Measurements from ENCODE around the gene ZNF37A. TPM values are rescaled to one million over a fixed set of nuclear protein-coding genes. Genes with fewer than 3 reads are reported as not detected.

ZNF37A gene
- total RNA-seq, 3 donors from 2014 or later (not counting 1 experiment from before 2014, with no cell fraction given): 11.3 to 22.2 (median 19.5) TPM

DNA sequence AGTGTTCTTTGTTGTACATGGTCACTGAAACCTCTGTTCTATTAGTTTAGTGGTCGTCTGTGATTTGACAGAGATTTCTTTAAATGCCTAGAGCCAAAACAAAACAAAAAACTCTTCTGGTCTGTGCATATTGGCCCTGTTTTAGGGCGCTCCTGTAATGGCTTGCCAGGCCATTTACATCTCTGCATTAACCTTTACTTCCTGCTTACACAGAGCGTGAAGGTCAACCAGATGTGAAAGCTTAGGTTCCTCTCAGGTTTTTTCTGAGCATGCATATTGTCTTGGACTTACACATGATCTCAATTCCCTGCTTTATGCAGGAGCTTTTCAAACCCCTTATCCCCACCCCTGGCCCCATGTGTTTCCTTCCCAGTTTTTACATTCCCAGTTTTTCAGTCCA, 9.6 kb downstream of the ZNF37A start:
- TF ChIP-seq, protein P1, sequence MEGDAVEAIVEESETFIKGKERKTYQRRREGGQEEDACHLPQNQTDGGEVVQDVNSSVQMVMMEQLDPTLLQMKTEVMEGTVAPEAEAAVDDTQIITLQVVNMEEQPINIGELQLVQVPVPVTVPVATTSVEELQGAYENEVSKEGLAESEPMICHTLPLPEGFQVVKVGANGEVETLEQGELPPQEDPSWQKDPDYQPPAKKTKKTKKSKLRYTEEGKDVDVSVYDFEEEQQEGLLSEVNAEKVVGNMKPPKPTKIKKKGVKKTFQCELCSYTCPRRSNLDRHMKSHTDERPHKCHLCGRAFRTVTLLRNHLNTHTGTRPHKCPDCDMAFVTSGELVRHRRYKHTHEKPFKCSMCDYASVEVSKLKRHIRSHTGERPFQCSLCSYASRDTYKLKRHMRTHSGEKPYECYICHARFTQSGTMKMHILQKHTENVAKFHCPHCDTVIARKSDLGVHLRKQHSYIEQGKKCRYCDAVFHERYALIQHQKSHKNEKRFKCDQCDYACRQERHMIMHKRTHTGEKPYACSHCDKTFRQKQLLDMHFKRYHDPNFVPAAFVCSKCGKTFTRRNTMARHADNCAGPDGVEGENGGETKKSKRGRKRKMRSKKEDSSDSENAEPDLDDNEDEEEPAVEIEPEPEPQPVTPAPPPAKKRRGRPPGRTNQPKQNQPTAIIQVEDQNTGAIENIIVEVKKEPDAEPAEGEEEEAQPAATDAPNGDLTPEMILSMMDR (IDR thresholded peaks at IDR 0.05): no peak
- no peak for DNase-seq
- H3K4me3 ChIP-seq (ENCODE audit: low read length): no peak overlapping the region
- Mint-ChIP-seq H3K4me3 (no peak overlapping the region), H3K27ac (no peak overlapping the region), H3K9me3 (peaks cover 13 to 26% of the 10 kb centered on the region in 2 donors), H3K4me1 (peaks cover 0 to 12% of the 10 kb centered on the region in 2 donors), H3K36me3 (peaks cover 84% of the 10 kb centered on the region), H3K27me3 (ENCODE audit: low read depth in 2 of 2) (no peaks in the 10 kb centered on the region)
- H3K4me1 ChIP-seq (ENCODE audit: control insufficient read depth, insufficient read depth, low read length): no peaks in the 10 kb centered on the region
- intact Hi-C loops (cut with micrococcal nuclease): no loop called here
- ATAC-seq: no peak
- no peak overlapping the region for H3K27ac ChIP-seq (ENCODE audit: low read length)
- H3K27me3 ChIP-seq (ENCODE audit: control insufficient read depth, insufficient read depth, low read length): no peaks in the 10 kb centered on the region
- WGBS (ENCODE audit: insufficient coverage): 93% methylated on average over 3 of the region's 3 CpGs
- peaks cover 16% of the 10 kb centered on the region for H3K9me3 ChIP-seq (ENCODE audit: control insufficient read depth, insufficient read depth, low read length)
- H3K36me3 ChIP-seq (ENCODE audit: control insufficient read depth, insufficient read depth, low read length): peaks cover 34% of the 10 kb centered on the region

- H3K36me3 Mint-ChIP-seq: peaks cover 65% of the 10 kb centered on the region
- no peak overlapping the region for H3K4me3 Mint-ChIP-seq
- ATAC-seq (no peak), DNase-seq (no peak)
- no peaks in the 10 kb centered on the region for H3K4me1 Mint-ChIP-seq
- Histone ChIP-seq H3K4me1 (ENCODE audit: control insufficient read depth, insufficient read depth, low read length) (no peaks in the 10 kb centered on the region), H3K27ac (ENCODE audit: low read length) (no peak overlapping the region), H3K9me3 (ENCODE audit: control insufficient read depth, insufficient read depth, low read length) (peaks cover 31% of the 10 kb centered on the region), H3K4me3 (ENCODE audit: low read length) (no peak overlapping the region), H3K36me3 (ENCODE audit: control insufficient read depth, insufficient read depth, low read length) (peaks cover 27% of the 10 kb centered on the region), H3K27me3 (ENCODE audit: control insufficient read depth, insufficient read depth, low read length) (no peaks in the 10 kb centered on the region)
- H3K27me3 Mint-ChIP-seq (ENCODE audit: low read depth in 2 of 2): no peaks in the 10 kb centered on the region
- WGBS (ENCODE audit: insufficient coverage): 100% methylated on average over 2 of the region's 2 CpGs
- H3K27ac Mint-ChIP-seq: no peak overlapping the region
- TF ChIP-seq, protein P1 (IDR thresholded peaks at IDR 0.05): no peak
- H3K9me3 Mint-ChIP-seq: peaks cover 15 to 41% of the 10 kb centered on the region in 2 donors
- intact Hi-C loops (cut with micrococcal nuclease): no loop called here
Measured at GRCh38 chr10:38112159-38112558, 18.0 kb downstream of the ZNF37A start.

DNA sequence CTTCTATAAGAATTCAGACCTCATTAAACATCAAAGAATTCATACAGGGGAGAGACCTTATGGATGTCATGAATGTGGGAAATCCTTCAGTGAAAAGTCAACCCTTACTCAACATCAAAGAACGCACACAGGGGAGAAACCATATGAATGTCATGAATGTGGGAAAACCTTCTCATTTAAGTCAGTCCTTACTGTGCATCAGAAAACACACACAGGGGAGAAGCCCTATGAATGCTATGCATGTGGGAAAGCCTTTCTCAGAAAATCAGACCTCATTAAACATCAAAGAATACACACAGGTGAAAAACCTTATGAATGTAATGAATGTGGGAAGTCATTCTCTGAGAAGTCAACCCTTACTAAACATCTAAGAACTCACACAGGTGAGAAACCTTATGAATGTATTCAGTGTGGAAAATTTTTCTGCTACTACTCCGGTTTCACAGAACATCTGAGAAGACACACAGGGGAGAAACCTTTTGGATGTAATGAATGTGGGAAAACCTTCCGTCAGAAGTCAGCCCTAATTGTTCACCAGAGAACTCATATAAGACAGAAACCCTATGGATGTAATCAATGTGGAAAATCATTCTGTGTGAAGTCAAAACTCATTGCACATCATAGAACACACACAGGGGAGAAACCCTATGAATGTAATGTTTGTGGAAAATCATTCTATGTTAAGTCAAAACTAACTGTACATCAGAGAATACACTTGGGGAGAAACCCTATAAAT, 24.1 kb downstream of the ZNF37A start:
- Mint-ChIP-seq H3K4me1 (no peaks in the 10 kb centered on the region), H3K9me3 (peaks cover 11 to 42% of the 10 kb centered on the region in 2 donors), H3K4me3 (peak overlapping the region; percentile 15), H3K27me3 (ENCODE audit: low read depth in 2 of 2) (no peaks in the 10 kb centered on the region), H3K36me3 (peaks cover 85% of the 10 kb centered on the region), H3K27ac (peak overlapping the region in 1 of 2 donors; percentile 30)
- 100% methylated on average over 1 of the region's 3 CpGs for whole genome bisulfite sequencing (ENCODE audit: insufficient coverage)
- ATAC-seq (no peak), DNase-seq (no peak)
- no peak overlapping the region for H3K27ac ChIP-seq (ENCODE audit: low read length)
- peaks cover 62% of the 10 kb centered on the region for H3K9me3 ChIP-seq (ENCODE audit: control insufficient read depth, insufficient read depth, low read length)
- no peaks in the 10 kb centered on the region for H3K27me3 ChIP-seq (ENCODE audit: control insufficient read depth, insufficient read depth, low read length)
- intact Hi-C loops (cut with micrococcal nuclease): no loop called here
- H3K36me3 ChIP-seq (ENCODE audit: control insufficient read depth, insufficient read depth, low read length): peaks cover 34% of the 10 kb centered on the region
- H3K4me1 ChIP-seq (ENCODE audit: control insufficient read depth, insufficient read depth, low read length): no peaks in the 10 kb centered on the region
- no peak overlapping the region for H3K4me3 ChIP-seq (ENCODE audit: low read length)
- TF ChIP-seq, protein P1 (IDR thresholded peaks at IDR 0.05): no peak

GRCh38 chr10:38119038-38119437, 24.9 kb downstream of the ZNF37A start:
- no peak for DNase-seq
- TF ChIP-seq, protein P1 (IDR thresholded peaks at IDR 0.05): no peak
- peaks cover 57% of the 10 kb centered on the region for H3K9me3 ChIP-seq (ENCODE audit: control insufficient read depth, insufficient read depth, low read length)
- intact Hi-C loops (cut with micrococcal nuclease): no loop called here
- peaks cover 34% of the 10 kb centered on the region for H3K36me3 ChIP-seq (ENCODE audit: control insufficient read depth, insufficient read depth, low read length)
- ATAC-seq: no peak
- Mint-ChIP-seq H3K9me3 (peaks cover 11 to 44% of the 10 kb centered on the region in 2 donors), H3K27ac (no peak overlapping the region), H3K36me3 (peaks cover 85% of the 10 kb centered on the region), H3K4me1 (no peaks in the 10 kb centered on the region), H3K4me3 (no peak overlapping the region), H3K27me3 (ENCODE audit: low read depth in 2 of 2) (no peaks in the 10 kb centered on the region)
- WGBS (ENCODE audit: insufficient coverage): no CpG with 5 or more reads among the region's 1 CpG
- no peaks in the 10 kb centered on the region for H3K27me3 ChIP-seq (ENCODE audit: control insufficient read depth, insufficient read depth, low read length)
- H3K4me3 ChIP-seq (ENCODE audit: low read length): no peak overlapping the region
- H3K27ac ChIP-seq (ENCODE audit: low read length): no peak overlapping the region
- no peaks in the 10 kb centered on the region for H3K4me1 ChIP-seq (ENCODE audit: control insufficient read depth, insufficient read depth, low read length)

All from natural killer cell (primary cell).